PC-3 (cell line): ENCODE measurements around the gene FRMPD4.

Experiments used
- CTCF ChIP-seq: fragments of 300-600 bp; sonication (generic); conservative IDR thresholded peaks from 2 replicates; pipeline ENCODE4 v1.5.1; 2017; ENCODE audit warnings: antibody characterized with exemption, low read depth, mild to moderate bottlenecking, low read length
- EZH2phosphoT487 ChIP-seq: fragments of 300-600 bp; sonication (generic); IDR thresholded peaks from 2 replicates; pipeline ENCODE4 v1.6.1; 2018; ENCODE audit warnings: mild to moderate bottlenecking, antibody characterized with exemption, low read length, borderline replicate concordance

- no peak for TF ChIP-seq CTCF
- TF ChIP-seq EZH2phosphoT487: no peak
Measured at GRCh38 chrX:12563121-12563520, 424.8 kb downstream of the FRMPD4 start.
